Cardiac septum (tissue), 1 donor: ENCODE results near the gene ZC3H12A. TPM values are rescaled to one million over a fixed set of nuclear protein-coding genes. Genes with fewer than 3 reads are reported as not detected.
A peak's percentile ranks its signal among the peaks of the same experiment; 100 is the strongest.
"Not testable (repeated sequence)": the region's sequence is repeated elsewhere in the genome, so short reads cannot be mapped to it uniquely, and the experiment has no call there.

Source experiments
- DNase-seq: peaks from one replicate; pipeline ENCODE4 v3.0.0-alpha.2; 2020; ENCODE audit warnings: low spot score
- intact Hi-C: fragments of 100-400 bp; cut with DNase I; formaldehyde crosslinking; loops from one replicate; pipeline ENCODE4 v1.14.0; 2022
- total RNA-seq: library from RNA; stranded (reverse); fragmentation: NEBNext Ultra II Directional; extraction: Animal tissue kit (Norgen Biotek cat#: 25700); gene quantifications from one replicate; pipeline ENCODE4 v1.2.1, GENCODE V29; 2021
- donor health status: DM: no; HTN: no; CAD: no.

Gene ZC3H12A
- total RNA-seq, 1 donor from 2014 or later, result 3.3 TPM

- no peak for DNase-seq
- intact Hi-C loops, result loop anchor here (1.0 kb wide), 1 partner anchor 32 kb away; no protein-coding TSS in a partner anchor
These were observed 13.2 kb downstream of the ZC3H12A start for GRCh38 chr1:37487619-37487984.

- intact Hi-C loops, result no loop called here
- no peak for DNase-seq
These were observed 19.1 kb downstream of the ZC3H12A start for GRCh38 chr1:37493336-37494098.

GRCh38 chr1:37495875-37496274 is 21.5 kb downstream of the ZC3H12A start:
- intact Hi-C loops, result no loop called here
- no peak for DNase-seq

GRCh38 chr1:37497832-37498231 is 23.5 kb downstream of the ZC3H12A start:
- intact Hi-C loops, result no loop called here
- DNase-seq, result no peak

GRCh38 chr1:37498872-37499617 is 24.7 kb downstream of the ZC3H12A start:
- intact Hi-C loops, result no loop called here
- no peak for DNase-seq

- DNase-seq, result no peak
- intact Hi-C loops, result no loop called here
These were observed 27.3 kb downstream of the ZC3H12A start for GRCh38 chr1:37501661-37502060.

- DNase-seq, result no peak
- intact Hi-C loops, result no loop called here
These were observed 27.7 kb downstream of the ZC3H12A start for GRCh38 chr1:37502104-37502503.

- intact Hi-C loops, result not testable (repeated sequence)
These were observed 28.4 kb downstream of the ZC3H12A start for GRCh38 chr1:37502791-37503190.

GRCh38 chr1:37506740-37507139 is 32.4 kb downstream of the ZC3H12A start:
- DNase-seq, result no peak
- intact Hi-C loops, result no loop called here

More at GRCh38 chr1:37502791-37503190, 28.4 kb downstream of the ZC3H12A start:
- DNase-seq, result not testable (repeated sequence)

- no peak for DNase-seq
- intact Hi-C loops, result no loop called here
These were observed 34.8 kb downstream of the ZC3H12A start for GRCh38 chr1:37509181-37509580.

GRCh38 chr1:37513795-37514349 is 39.5 kb downstream of the ZC3H12A start:
- DNase-seq, result no peak
- intact Hi-C loops, result loop anchor here (2.0 kb wide), 1 partner anchor 41 kb away; the partner anchor contains the start of gene SNIP1

- intact Hi-C loops, result loop anchor here (2.0 kb wide), 1 partner anchor 40 kb away; the partner anchor contains the start of gene SNIP1
- DNase-seq, result peak; percentile 93
These were observed 40.2 kb downstream of the ZC3H12A start, which contains the start of gene MEAF6 for GRCh38 chr1:37514350-37515184. TSS of gene MEAF6 (minus strand) at chr1:37514766. CDS start at chr1:37514746, 20 bp downstream.

GRCh38 chr1:37515185-37516034 is 41.0 kb downstream of the ZC3H12A start:
- no peak for DNase-seq
- intact Hi-C loops, result loop anchor here (2.0 kb wide), 1 partner anchor 39 kb away; the partner anchor contains the start of gene SNIP1

- intact Hi-C loops, result no loop called here
- no peak for DNase-seq
These were observed 43.2 kb downstream of the ZC3H12A start for GRCh38 chr1:37517569-37517968.

GRCh38 chr1:37518241-37518640 is 43.9 kb downstream of the ZC3H12A start:
- DNase-seq, result not testable (repeated sequence)

GRCh38 chr1:37518929-37519328 is 44.5 kb downstream of the ZC3H12A start:
- intact Hi-C loops, DNase-seq: not testable (repeated sequence)

More at GRCh38 chr1:37518241-37518640, 43.9 kb downstream of the ZC3H12A start:
- intact Hi-C loops, result not testable (repeated sequence)

- no peak for DNase-seq
- intact Hi-C loops, result no loop called here
These were observed 45.2 kb downstream of the ZC3H12A start for GRCh38 chr1:37519613-37520012.

GRCh38 chr1:37529888-37530287 is 55.5 kb downstream of the ZC3H12A start:
- intact Hi-C loops, result not testable (repeated sequence)

More at GRCh38 chr1:37529888-37530287, 55.5 kb downstream of the ZC3H12A start:
- DNase-seq, result not testable (repeated sequence)
